Measurements from ENCODE around the gene ATG2B.

DNA sequence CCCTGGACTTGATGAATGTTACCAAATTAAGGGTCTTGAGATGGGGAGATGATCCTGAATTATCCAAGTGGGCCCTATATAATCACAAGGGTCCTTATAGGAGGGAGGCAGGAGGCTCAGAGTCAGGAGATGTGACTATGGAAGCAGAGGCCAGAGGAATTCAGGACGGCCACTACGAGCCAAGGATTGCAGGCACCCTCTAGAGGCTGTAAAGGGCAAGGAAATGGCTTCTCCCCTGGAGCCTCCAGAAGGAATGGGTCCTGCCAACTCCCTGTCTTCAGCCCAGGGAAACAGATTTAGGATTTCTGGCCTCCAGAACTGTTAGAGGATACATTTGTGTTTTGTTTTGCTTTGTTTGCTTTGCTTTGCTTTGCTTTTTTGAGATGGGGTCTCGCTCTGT is 98.3 kb downstream of the ATG2B start:
- TF ChIP-seq POLR2A (IDR thresholded peaks at IDR 0.05; ENCODE audit: low read length) (no peak), RCOR1 (IDR thresholded peaks at IDR 0.05; ENCODE audit: low read depth, low read length) (no peak)
